WTC11 (cell line): ENCODE data around the gene NPTX1. TPM values are rescaled to one million over a fixed set of nuclear protein-coding genes. Genes with fewer than 3 reads are reported as not detected.

Source experiments
- ATAC-seq: fragments of 200-7000 bp; cut with Tn5 transposase; 2 replicates; pipeline ENCODE4 v1.10.0; 2021; ENCODE audit warnings: mild to moderate bottlenecking, moderate library complexity
- CTCF ChIA-PET: fragments of 300-600 bp; sonication (Branson Sonifier 250); formaldehyde crosslinking; loops from one replicate; lab custom pipeline; 2021; ENCODE audit warnings: antibody characterized with exemption; lab: Charles Lee
- POLR2A ChIA-PET: fragments of 350-600 bp; sonication (Branson Sonifier 250); formaldehyde crosslinking; loops from one replicate; lab custom pipeline; 2021; ENCODE audit warnings: antibody characterized with exemption; lab: Charles Lee
- DNase-seq: peaks from one replicate; pipeline ENCODE4 v3.0.0; 2021; ENCODE audit warnings: low spot score
- H3K27ac Mint-ChIP-seq: 2 replicates; pipeline ENCODE4 v1.8.0; 2021; ENCODE audit warnings: mixed read lengths
- H3K27me3 Mint-ChIP-seq: 2 replicates; pipeline ENCODE4 v1.8.0; 2021; ENCODE audit warnings: low read depth, mild to moderate bottlenecking, moderate library complexity, mixed read lengths
- H3K36me3 Mint-ChIP-seq: 2 replicates; pipeline ENCODE4 v1.8.0; 2021; ENCODE audit warnings: mixed read lengths
- H3K4me1 Mint-ChIP-seq: 2 replicates; pipeline ENCODE4 v1.8.0; 2022; ENCODE audit warnings: mixed read lengths
- H3K4me3 Mint-ChIP-seq: 2 replicates; pipeline ENCODE4 v1.8.0; 2021; ENCODE audit warnings: mild to moderate bottlenecking, moderate library complexity, mixed read lengths
- H3K9me3 Mint-ChIP-seq: 2 replicates; pipeline ENCODE4 v1.8.0; 2021; ENCODE audit warnings: mixed read lengths
- IRF2 ChIP-seq: sonication (generic); formaldehyde crosslinking; IDR thresholded peaks from 2 replicates; pipeline ENCODE4 v1.8.0; 2022; ENCODE audit warnings: low read depth, missing genetic modification reagents, borderline replicate concordance
- NFATC4 ChIP-seq: fragments of 250-450 bp; sonication (Bioruptor Pico); IDR thresholded peaks from 2 replicates; pipeline ENCODE4 v1.9.0; 2021; ENCODE audit warnings: mild to moderate bottlenecking
- NFE2L1 ChIP-seq: sonication (generic); formaldehyde crosslinking; IDR thresholded peaks from 2 replicates; pipeline ENCODE4 v1.8.1; 2023; ENCODE audit warnings: missing genetic modification reagents
- NFYB ChIP-seq: sonication (generic); formaldehyde crosslinking; conservative IDR thresholded peaks from 2 replicates; pipeline ENCODE4 v1.8.0; 2022; ENCODE audit warnings: low read depth, missing genetic modification reagents
- NR1H2 ChIP-seq: sonication (generic); formaldehyde crosslinking; IDR thresholded peaks from 2 replicates; pipeline ENCODE4 v1.9.0; 2021; ENCODE audit warnings: mild to moderate bottlenecking, moderate library complexity, missing genetic modification reagents
- NR3C1 ChIP-seq: sonication (generic); formaldehyde crosslinking; conservative IDR thresholded peaks from 2 replicates; pipeline ENCODE4 v1.8.1; 2023; ENCODE audit warnings: low read depth, mild to moderate bottlenecking, missing genetic modification reagents
- RORB ChIP-seq: fragments of 250-450 bp; sonication (Bioruptor Pico); IDR thresholded peaks from 2 replicates; pipeline ENCODE4 v1.9.0; 2021; ENCODE audit warnings: mild to moderate bottlenecking
- TCF7 ChIP-seq: sonication (generic); formaldehyde crosslinking; IDR thresholded peaks from 2 replicates; pipeline ENCODE4 v1.8.0; 2022; ENCODE audit warnings: mild to moderate bottlenecking, low read depth, missing genetic modification reagents, moderate library complexity
- TEAD1 ChIP-seq: sonication (generic); formaldehyde crosslinking; IDR thresholded peaks from 2 replicates; pipeline ENCODE4 v1.8.0; 2022; ENCODE audit warnings: mild to moderate bottlenecking, missing genetic modification reagents
- ZBTB21 ChIP-seq: sonication (generic); formaldehyde crosslinking; IDR thresholded peaks from 2 replicates; pipeline ENCODE4 v1.8.1; 2023; ENCODE audit warnings: mild to moderate bottlenecking, missing genetic modification reagents, borderline replicate concordance
- ZNF232 ChIP-seq: sonication (generic); formaldehyde crosslinking; IDR thresholded peaks from 2 replicates; pipeline ENCODE4 v1.8.0; 2022; ENCODE audit warnings: mild to moderate bottlenecking, missing genetic modification reagents
- ZNF416 ChIP-seq: fragments of 250-450 bp; sonication (Bioruptor Pico); IDR thresholded peaks from 2 replicates; pipeline ENCODE4 v1.9.0; 2021; ENCODE audit warnings: mild to moderate bottlenecking, inconsistent platforms
- total RNA-seq: library from RNA; stranded (reverse); gene quantifications from 3 replicates; pipeline ENCODE4 v1.2.3, GENCODE V29; 2021
- TF ChIP-seq, protein P1 (sequence below): fragments of 250-450 bp; sonication (Bioruptor Pico); IDR thresholded peaks from 2 replicates; pipeline ENCODE4 v1.9.0; 2021; ENCODE audit warnings: mild to moderate bottlenecking, borderline replicate concordance
- TF ChIP-seq, protein P2 (sequence below): sonication (generic); formaldehyde crosslinking; IDR thresholded peaks from 2 replicates; pipeline ENCODE4 v1.8.1; 2022; ENCODE audit warnings: low read depth, missing genetic modification reagents, borderline replicate concordance
- TF ChIP-seq, protein P3 (sequence below): sonication (generic); formaldehyde crosslinking; IDR thresholded peaks from 2 replicates; pipeline ENCODE4 v1.8.1; 2023; ENCODE audit warnings: mild to moderate bottlenecking, missing genetic modification reagents
- TF ChIP-seq, protein P4 (sequence below): sonication (generic); formaldehyde crosslinking; IDR thresholded peaks from 2 replicates; pipeline ENCODE4 v1.8.1; 2023; ENCODE audit warnings: mild to moderate bottlenecking, missing genetic modification reagents, moderate library complexity
- TF ChIP-seq, protein P5 (sequence below): fragments of 200-600 bp; IDR thresholded peaks from 2 replicates; pipeline ENCODE4 v1.8.0; 2022; ENCODE audit warnings: antibody characterized with exemption
- TF ChIP-seq, protein P6 (sequence below): sonication (generic); formaldehyde crosslinking; IDR thresholded peaks from 2 replicates; pipeline ENCODE4 v1.8.0; 2022; ENCODE audit warnings: mild to moderate bottlenecking, missing genetic modification reagents
- TF ChIP-seq, protein P7 (sequence below): sonication (generic); formaldehyde crosslinking; IDR thresholded peaks from 2 replicates; pipeline ENCODE4 v1.8.1; 2023; ENCODE audit warnings: mild to moderate bottlenecking, missing genetic modification reagents

The NPTX1 gene
- total RNA-seq, 1 experiment from 2014 or later, result 15.1 TPM

DNA sequence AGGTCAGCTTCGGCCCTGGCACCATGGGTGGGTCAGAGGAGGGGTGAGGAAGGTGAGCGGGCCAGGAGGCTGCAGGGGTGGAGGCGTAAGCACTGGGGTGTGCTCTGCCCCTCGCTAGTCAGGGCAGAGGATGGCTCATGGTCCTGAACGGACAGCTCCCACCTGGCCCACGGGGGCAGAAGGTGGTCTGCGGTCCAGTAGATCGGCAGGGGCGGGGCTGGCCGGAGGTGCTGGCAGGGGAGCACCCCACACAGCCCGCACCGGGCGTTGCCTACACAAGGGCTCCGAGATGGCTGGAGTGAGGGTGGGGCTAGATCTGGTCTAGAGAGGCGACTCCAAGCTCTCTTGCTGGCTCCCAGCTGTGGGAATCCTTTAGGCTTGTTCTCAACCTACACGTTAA lies 8.2 kb downstream of the NPTX1 start:
- Mint-ChIP-seq H3K9me3 (no peaks in the 10 kb centered on the region), H3K27ac (no peak overlapping the region), H3K4me3 (no peak overlapping the region), H3K4me1 (no peaks in the 10 kb centered on the region), H3K36me3 (no peaks in the 10 kb centered on the region), H3K27me3 (peaks cover 46% of the 10 kb centered on the region)
- TF ChIP-seq TCF7 (CRISPR knock-in tag) (0 out of 2 replicates have a peak, but pooled peaks have one; percentile 40), NFYB (no peak), ZNF416 (CRISPR knock-in tag) (no peak)
- ChIA-PET CTCF (interaction anchor here (1.1 to 2.1 kb wide), 4 partner anchors 9 to 431 kb away, joined by 3 to 8 read pairs (median 5); no protein-coding TSS in a partner anchor), POLR2A (no interaction called here)
- ATAC-seq (peak; percentile 80), DNase-seq (peak; percentile 68)

DNA sequence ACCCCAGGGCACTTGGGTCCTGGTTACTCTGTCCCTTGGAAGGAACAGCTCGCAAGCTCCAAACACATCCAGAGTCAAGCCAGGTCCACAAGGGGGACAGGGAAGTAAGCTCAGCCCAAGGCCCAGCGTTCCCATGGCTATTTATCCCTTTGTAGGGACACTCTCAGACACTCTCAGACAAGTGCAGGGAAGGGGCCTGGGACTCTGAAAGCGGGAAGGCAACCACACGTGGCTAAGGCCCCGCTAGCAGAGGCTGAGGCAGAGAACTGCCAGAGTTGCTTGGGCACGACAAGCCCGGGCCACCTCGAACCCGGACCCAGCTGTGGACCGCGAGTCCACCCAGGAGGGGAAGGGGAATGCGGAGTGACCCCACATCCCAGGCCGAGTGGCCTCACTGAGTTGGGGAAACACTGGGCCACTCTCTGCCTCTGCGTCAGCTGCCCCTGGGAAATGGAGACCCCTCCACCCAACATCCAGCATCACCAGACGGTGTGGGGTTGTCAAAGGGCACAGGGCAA lies 10.2 kb downstream of the NPTX1 start:
- DNase-seq (no peak), ATAC-seq (no peak)
- Mint-ChIP-seq H3K27ac (no peak overlapping the region), H3K9me3 (no peaks in the 10 kb centered on the region), H3K27me3 (peaks cover 26% of the 10 kb centered on the region), H3K4me3 (no peak overlapping the region), H3K4me1 (no peaks in the 10 kb centered on the region), H3K36me3 (no peaks in the 10 kb centered on the region)
- ChIA-PET POLR2A (no interaction called here), CTCF (interaction anchor here (1.0 kb wide), 2 partner anchors 10 to 12 kb away, joined by 3 read pairs; partner anchors contain the start of gene NPTX1)
- TF ChIP-seq ZBTB21 (CRISPR knock-in tag), result no peak

DNA sequence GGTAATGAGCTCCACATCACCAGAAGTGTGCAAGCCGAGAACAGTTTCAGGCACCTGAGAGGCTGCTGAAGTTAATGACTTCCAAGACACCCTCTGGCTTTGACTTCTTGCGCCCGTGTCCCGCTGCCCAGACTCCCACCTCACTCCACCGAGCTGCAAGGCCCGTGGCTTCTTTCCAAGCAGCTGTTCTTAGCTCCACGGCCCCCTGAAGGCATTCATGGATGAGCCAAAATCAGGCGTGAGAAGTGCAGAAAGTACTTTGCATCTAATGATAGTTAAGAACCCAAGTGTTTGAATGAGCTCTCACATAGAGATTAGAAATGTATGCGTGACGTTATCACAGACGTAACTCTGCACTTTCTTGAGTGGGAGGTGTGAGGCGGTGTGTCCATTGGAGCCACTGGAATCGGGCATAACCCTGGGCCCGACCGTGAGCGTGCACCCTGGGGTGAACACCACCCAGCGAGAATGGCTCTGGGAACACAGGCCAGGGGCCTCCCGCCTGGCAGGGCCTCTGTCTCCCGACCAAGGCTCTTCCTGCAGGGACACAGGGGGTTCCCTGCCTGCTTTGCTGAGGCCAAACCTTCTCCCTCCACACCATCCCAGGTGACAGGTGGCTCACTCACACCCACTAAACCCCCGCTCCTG lies 11.0 kb downstream of the NPTX1 start:
- Mint-ChIP-seq H3K36me3 (no peaks in the 10 kb centered on the region), H3K27me3 (peaks cover 24% of the 10 kb centered on the region), H3K9me3 (no peaks in the 10 kb centered on the region), H3K27ac (no peak overlapping the region), H3K4me3 (no peak overlapping the region), H3K4me1 (no peaks in the 10 kb centered on the region)
- DNase-seq, result no peak
- ChIA-PET CTCF (interaction anchor here (0.6 to 1.9 kb wide), 5 partner anchors 11 to 101 kb away, joined by 3 to 8 read pairs (median 3); no protein-coding TSS in a partner anchor), POLR2A (no interaction called here)
- ATAC-seq, result no peak
- no peak for TF ChIP-seq NFE2L1
- TF ChIP-seq NFATC4 (CRISPR knock-in tag), result no peak
- TF ChIP-seq RORB (CRISPR knock-in tag), result no peak
- TF ChIP-seq TEAD1 (CRISPR knock-in tag), result no peak
- TF ChIP-seq, protein P1, sequence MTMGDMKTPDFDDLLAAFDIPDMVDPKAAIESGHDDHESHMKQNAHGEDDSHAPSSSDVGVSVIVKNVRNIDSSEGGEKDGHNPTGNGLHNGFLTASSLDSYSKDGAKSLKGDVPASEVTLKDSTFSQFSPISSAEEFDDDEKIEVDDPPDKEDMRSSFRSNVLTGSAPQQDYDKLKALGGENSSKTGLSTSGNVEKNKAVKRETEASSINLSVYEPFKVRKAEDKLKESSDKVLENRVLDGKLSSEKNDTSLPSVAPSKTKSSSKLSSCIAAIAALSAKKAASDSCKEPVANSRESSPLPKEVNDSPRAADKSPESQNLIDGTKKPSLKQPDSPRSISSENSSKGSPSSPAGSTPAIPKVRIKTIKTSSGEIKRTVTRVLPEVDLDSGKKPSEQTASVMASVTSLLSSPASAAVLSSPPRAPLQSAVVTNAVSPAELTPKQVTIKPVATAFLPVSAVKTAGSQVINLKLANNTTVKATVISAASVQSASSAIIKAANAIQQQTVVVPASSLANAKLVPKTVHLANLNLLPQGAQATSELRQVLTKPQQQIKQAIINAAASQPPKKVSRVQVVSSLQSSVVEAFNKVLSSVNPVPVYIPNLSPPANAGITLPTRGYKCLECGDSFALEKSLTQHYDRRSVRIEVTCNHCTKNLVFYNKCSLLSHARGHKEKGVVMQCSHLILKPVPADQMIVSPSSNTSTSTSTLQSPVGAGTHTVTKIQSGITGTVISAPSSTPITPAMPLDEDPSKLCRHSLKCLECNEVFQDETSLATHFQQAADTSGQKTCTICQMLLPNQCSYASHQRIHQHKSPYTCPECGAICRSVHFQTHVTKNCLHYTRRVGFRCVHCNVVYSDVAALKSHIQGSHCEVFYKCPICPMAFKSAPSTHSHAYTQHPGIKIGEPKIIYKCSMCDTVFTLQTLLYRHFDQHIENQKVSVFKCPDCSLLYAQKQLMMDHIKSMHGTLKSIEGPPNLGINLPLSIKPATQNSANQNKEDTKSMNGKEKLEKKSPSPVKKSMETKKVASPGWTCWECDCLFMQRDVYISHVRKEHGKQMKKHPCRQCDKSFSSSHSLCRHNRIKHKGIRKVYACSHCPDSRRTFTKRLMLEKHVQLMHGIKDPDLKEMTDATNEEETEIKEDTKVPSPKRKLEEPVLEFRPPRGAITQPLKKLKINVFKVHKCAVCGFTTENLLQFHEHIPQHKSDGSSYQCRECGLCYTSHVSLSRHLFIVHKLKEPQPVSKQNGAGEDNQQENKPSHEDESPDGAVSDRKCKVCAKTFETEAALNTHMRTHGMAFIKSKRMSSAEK (CRISPR knock-in tag), result no peak
- no peak for TF ChIP-seq NR1H2 (CRISPR knock-in tag)
- TF ChIP-seq, protein P2, sequence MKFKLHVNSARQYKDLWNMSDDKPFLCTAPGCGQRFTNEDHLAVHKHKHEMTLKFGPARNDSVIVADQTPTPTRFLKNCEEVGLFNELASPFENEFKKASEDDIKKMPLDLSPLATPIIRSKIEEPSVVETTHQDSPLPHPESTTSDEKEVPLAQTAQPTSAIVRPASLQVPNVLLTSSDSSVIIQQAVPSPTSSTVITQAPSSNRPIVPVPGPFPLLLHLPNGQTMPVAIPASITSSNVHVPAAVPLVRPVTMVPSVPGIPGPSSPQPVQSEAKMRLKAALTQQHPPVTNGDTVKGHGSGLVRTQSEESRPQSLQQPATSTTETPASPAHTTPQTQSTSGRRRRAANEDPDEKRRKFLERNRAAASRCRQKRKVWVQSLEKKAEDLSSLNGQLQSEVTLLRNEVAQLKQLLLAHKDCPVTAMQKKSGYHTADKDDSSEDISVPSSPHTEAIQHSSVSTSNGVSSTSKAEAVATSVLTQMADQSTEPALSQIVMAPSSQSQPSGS, result no peak
- no peak for TF ChIP-seq IRF2
- TF ChIP-seq, protein P3, sequence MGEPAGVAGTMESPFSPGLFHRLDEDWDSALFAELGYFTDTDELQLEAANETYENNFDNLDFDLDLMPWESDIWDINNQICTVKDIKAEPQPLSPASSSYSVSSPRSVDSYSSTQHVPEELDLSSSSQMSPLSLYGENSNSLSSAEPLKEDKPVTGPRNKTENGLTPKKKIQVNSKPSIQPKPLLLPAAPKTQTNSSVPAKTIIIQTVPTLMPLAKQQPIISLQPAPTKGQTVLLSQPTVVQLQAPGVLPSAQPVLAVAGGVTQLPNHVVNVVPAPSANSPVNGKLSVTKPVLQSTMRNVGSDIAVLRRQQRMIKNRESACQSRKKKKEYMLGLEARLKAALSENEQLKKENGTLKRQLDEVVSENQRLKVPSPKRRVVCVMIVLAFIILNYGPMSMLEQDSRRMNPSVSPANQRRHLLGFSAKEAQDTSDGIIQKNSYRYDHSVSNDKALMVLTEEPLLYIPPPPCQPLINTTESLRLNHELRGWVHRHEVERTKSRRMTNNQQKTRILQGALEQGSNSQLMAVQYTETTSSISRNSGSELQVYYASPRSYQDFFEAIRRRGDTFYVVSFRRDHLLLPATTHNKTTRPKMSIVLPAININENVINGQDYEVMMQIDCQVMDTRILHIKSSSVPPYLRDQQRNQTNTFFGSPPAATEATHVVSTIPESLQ (CRISPR knock-in tag), result no peak
- TF ChIP-seq ZNF232, result no peak
- TF ChIP-seq, protein P4, sequence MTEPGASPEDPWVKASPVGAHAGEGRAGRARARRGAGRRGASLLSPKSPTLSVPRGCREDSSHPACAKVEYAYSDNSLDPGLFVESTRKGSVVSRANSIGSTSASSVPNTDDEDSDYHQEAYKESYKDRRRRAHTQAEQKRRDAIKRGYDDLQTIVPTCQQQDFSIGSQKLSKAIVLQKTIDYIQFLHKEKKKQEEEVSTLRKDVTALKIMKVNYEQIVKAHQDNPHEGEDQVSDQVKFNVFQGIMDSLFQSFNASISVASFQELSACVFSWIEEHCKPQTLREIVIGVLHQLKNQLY (CRISPR knock-in tag), result no peak
- TF ChIP-seq, protein P5, sequence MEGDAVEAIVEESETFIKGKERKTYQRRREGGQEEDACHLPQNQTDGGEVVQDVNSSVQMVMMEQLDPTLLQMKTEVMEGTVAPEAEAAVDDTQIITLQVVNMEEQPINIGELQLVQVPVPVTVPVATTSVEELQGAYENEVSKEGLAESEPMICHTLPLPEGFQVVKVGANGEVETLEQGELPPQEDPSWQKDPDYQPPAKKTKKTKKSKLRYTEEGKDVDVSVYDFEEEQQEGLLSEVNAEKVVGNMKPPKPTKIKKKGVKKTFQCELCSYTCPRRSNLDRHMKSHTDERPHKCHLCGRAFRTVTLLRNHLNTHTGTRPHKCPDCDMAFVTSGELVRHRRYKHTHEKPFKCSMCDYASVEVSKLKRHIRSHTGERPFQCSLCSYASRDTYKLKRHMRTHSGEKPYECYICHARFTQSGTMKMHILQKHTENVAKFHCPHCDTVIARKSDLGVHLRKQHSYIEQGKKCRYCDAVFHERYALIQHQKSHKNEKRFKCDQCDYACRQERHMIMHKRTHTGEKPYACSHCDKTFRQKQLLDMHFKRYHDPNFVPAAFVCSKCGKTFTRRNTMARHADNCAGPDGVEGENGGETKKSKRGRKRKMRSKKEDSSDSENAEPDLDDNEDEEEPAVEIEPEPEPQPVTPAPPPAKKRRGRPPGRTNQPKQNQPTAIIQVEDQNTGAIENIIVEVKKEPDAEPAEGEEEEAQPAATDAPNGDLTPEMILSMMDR, result no peak
- TF ChIP-seq, protein P6, sequence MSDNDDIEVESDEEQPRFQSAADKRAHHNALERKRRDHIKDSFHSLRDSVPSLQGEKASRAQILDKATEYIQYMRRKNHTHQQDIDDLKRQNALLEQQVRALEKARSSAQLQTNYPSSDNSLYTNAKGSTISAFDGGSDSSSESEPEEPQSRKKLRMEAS (CRISPR knock-in tag), result no peak
- TF ChIP-seq, protein P7, sequence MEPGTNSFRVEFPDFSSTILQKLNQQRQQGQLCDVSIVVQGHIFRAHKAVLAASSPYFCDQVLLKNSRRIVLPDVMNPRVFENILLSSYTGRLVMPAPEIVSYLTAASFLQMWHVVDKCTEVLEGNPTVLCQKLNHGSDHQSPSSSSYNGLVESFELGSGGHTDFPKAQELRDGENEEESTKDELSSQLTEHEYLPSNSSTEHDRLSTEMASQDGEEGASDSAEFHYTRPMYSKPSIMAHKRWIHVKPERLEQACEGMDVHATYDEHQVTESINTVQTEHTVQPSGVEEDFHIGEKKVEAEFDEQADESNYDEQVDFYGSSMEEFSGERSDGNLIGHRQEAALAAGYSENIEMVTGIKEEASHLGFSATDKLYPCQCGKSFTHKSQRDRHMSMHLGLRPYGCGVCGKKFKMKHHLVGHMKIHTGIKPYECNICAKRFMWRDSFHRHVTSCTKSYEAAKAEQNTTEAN (CRISPR knock-in tag), result no peak
- TF ChIP-seq NR3C1 (CRISPR knock-in tag), result no peak
